ENCODE data around the gene TRAPPC6A. TPM values are rescaled to one million over a fixed set of nuclear protein-coding genes. Genes with fewer than 3 reads are reported as not detected.
A peak's percentile ranks its signal among the peaks of the same experiment; 100 is the strongest.

Gene TRAPPC6A
- total and polyA plus RNA-seq, 9 of the 15 experiments (the other 6 are each of a cell fraction or from before 2014, with no cell fraction given), result 0.82 to 23.6 (median 11.6) TPM

DNA sequence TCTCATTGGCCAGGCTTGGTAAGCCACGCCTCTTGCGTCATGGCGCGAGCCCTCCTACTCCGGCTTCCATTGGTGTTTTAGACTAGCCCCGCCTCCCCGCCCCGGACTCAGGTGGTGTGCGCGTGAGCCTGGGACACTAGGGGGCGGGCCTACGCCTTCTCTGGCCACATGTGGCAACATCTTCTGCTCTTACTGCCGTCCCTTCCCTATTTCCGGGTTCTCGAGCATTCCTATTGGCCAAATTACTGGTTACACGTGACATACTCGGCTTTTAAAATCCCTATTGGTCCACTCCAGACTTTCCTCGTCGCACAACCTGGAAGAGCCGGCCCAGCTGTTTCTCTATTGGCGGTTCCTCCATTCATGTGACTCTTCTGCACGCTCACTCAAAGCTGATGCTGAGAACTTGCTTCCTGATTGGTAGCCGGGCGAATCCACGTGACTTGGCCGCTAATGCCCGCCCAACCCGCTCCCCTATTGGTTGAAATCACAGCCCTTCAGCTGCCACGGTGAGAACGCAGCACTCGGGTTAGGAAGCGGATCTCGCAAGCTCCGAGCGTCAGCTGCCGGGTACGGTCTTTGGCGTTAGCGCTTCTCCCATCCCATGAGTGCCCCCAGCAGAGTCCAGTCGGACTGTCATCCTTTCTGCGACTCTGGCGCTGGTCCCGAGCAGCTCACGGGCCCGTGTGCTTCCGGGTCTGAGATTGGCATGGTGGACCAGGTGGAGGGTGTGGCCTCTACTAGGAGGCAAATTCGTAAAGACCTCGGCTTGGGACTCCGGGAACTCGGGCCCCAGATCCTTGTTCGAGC lies 430 bp upstream of the TRAPPC6A start, which contains the start of gene BLOC1S3 (continued):
- TF ChIP-seq, protein P1, sequence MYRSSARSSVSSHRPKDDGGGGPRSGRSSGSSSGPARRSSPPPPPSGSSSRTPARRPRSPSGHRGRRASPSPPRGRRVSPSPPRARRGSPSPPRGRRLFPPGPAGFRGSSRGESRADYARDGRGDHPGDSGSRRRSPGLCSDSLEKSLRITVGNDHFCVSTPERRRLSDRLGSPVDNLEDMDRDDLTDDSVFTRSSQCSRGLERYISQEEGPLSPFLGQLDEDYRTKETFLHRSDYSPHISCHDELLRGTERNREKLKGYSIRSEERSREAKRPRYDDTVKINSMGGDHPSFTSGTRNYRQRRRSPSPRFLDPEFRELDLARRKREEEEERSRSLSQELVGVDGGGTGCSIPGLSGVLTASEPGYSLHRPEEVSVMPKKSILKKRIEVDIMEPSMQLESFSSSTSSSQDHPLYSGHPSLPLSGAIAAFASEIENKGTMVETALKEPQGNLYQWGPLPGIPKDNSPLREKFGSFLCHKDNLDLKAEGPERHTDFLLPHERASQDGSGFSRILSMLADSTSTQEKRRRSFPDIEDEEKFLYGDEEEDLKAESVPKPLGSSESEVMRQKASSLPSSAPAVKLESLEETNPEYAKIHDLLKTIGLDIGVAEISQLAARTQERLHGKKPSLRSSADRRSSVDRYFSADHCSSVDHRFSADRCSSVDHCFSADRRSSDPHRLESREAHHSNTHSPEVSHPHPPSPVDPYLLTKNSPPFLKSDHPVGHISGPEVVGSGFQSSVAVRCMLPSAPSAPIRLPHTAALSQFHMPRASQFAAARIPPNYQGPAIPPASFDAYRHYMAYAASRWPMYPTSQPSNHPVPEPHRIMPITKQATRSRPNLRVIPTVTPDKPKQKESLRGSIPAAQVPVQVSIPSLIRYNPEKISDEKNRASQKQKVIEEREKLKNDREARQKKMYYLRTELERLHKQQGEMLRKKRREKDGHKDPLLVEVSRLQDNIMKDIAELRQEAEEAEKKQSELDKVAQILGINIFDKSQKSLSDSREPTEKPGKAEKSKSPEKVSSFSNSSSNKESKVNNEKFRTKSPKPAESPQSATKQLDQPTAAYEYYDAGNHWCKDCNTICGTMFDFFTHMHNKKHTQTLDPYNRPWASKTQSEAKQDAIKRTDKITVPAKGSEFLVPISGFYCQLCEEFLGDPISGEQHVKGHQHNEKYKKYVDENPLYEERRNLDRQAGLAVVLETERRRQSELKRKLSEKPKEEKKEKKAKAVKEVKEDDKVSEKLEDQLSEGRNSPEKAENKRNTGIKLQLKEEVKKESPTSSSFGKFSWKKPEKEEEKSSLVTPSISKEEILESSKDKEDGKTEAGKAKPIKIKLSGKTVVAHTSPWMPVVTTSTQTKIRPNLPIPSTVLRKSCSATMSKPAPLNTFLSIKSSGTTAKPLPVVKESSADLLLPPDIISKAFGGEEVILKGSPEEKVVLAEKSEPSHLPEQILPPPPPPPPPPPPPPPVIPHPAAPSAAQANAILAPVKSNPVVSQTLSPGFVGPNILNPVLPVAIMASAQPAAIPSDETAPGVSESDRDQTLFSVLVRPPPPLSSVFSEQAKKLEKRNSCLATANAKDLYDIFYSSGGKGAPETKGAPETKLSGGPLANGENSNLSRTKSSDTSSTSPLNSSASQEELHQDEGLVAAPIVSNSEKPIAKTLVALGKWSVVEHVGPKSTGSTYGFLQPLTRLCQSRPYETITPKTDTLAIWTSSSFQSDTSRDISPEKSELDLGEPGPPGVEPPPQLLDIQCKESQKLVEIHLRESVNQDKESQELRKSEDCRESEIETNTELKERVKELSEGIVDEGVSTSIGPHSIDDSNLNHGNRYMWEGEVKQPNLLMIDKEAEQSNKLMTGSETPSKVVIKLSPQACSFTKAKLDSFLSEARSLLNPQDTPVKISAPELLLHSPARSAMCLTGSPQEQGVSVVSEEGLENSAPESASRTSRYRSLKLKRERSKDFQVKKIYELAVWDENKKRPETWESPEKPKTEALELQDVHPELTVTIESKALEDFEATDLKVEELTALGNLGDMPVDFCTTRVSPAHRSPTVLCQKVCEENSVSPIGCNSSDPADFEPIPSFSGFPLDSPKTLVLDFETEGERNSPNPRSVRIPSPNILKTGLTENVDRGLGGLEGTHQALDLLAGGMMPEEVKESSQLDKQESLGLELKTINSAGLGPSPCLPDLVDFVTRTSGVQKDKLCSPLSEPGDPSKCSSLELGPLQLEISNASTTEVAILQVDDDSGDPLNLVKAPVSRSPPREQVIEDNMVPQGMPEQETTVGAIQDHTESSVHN (IDR thresholded peaks at IDR 0.05; ENCODE audit: borderline replicate concordance in 1 of 2, low read depth in 1 of 2), result peak in 1 of 2 experiments; percentile 68; a peak in 2 of 4 replicates
- TF ChIP-seq EP400 (IDR thresholded peaks at IDR 0.05), result peak; percentile 98
- TF ChIP-seq NR2C1 (IDR thresholded peaks at IDR 0.05), result peak; percentile 43; the same call in 1 of the 2 replicates
- no peak for TF ChIP-seq NR2C1 (tag; IDR thresholded peaks at IDR 0.05)
- TF ChIP-seq RBM14 (IDR thresholded peaks at IDR 0.05; ENCODE audit: borderline replicate concordance, insufficient read depth, low read depth, low read length), result no peak
- no peak for TF ChIP-seq CHD4 (IDR thresholded peaks at IDR 0.05; ENCODE audit: insufficient read depth, insufficient replicate concordance, low read depth, low read length, poor library complexity, severe bottlenecking)
- no peak for TF ChIP-seq ZBTB1 (CRISPR knock-in tag; IDR thresholded peaks at IDR 0.05; ENCODE audit: borderline replicate concordance, low read depth)
- TF ChIP-seq, protein P2, sequence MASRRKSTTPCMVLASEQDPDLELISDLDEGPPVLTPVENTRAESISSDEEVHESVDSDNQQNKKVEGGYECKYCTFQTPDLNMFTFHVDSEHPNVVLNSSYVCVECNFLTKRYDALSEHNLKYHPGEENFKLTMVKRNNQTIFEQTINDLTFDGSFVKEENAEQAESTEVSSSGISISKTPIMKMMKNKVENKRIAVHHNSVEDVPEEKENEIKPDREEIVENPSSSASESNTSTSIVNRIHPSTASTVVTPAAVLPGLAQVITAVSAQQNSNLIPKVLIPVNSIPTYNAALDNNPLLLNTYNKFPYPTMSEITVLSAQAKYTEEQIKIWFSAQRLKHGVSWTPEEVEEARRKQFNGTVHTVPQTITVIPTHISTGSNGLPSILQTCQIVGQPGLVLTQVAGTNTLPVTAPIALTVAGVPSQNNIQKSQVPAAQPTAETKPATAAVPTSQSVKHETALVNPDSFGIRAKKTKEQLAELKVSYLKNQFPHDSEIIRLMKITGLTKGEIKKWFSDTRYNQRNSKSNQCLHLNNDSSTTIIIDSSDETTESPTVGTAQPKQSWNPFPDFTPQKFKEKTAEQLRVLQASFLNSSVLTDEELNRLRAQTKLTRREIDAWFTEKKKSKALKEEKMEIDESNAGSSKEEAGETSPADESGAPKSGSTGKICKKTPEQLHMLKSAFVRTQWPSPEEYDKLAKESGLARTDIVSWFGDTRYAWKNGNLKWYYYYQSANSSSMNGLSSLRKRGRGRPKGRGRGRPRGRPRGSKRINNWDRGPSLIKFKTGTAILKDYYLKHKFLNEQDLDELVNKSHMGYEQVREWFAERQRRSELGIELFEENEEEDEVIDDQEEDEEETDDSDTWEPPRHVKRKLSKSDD (conservative IDR thresholded peaks at IDR 0.05; ENCODE audit: low read length), result no peak
- no peak for TF ChIP-seq MTF1 (CRISPR knock-in tag; IDR thresholded peaks at IDR 0.05; ENCODE audit: borderline replicate concordance)
- TF ChIP-seq XRCC4 (IDR thresholded peaks at IDR 0.05; ENCODE audit: extremely low read depth, insufficient read depth, insufficient read length), result no peak
- TF ChIP-seq, protein P3, sequence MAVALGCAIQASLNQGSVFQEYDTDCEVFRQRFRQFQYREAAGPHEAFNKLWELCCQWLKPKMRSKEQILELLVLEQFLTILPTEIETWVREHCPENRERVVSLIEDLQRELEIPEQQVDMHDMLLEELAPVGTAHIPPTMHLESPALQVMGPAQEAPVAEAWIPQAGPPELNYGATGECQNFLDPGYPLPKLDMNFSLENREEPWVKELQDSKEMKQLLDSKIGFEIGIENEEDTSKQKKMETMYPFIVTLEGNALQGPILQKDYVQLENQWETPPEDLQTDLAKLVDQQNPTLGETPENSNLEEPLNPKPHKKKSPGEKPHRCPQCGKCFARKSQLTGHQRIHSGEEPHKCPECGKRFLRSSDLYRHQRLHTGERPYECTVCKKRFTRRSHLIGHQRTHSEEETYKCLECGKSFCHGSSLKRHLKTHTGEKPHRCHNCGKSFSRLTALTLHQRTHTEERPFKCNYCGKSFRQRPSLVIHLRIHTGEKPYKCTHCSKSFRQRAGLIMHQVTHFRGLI (CRISPR knock-in tag; IDR thresholded peaks at IDR 0.05), result no peak
- no peak for TF ChIP-seq MAFG (tag; conservative IDR thresholded peaks at IDR 0.05)

Data from K562 (cell line).